AML-193 (cell line): ENCODE results near the gene BRAF.
"Not testable (repeated sequence)": the region's sequence is repeated elsewhere in the genome, so short reads cannot be mapped to it uniquely, and the experiment has no call there.

ENCODE experiments used
- DNase-seq, 2 experiments: peaks; one replicate each; lab custom pipeline; 2025; lab: John Stamatoyannopoulos, UW

The BRAF gene

DNA sequence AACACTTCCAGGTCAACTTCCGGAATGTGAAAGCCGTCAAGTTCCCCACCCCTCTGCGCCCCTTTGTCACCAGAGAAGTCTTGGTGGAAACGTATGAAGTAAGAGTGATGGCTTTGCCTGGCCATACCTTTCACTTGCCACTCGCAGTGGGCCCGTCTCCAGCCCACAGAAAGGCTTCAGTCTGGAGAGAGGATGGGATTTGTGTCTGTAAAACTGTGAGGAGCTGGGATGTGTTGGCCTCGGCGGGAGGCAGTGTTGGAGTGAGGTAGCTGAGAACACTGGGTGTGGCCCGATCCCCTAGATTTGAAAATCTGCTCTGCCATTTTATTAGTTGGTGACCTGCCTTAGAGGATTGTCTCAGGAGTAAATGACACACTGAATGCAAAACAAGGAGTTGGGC, 245.5 kb downstream of the BRAF start:
- no peak for DNase-seq

DNA sequence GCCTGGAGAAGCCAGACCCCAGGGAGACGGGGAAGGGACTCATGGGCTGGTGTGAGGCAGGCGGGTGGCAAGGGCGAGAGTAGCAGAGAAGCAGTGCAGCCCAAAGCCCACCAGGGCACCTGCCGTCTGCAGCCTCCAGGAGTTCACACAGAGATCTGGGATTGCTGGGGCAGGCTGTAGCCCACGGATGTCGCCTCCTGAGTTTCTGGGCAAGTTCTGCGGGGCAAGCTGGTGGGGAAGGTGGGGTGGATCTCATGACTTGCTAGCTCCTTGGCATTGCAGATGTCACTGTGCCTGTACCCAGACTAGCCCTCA, 246.0 kb downstream of the BRAF start:
- DNase-seq, result no peak

DNA sequence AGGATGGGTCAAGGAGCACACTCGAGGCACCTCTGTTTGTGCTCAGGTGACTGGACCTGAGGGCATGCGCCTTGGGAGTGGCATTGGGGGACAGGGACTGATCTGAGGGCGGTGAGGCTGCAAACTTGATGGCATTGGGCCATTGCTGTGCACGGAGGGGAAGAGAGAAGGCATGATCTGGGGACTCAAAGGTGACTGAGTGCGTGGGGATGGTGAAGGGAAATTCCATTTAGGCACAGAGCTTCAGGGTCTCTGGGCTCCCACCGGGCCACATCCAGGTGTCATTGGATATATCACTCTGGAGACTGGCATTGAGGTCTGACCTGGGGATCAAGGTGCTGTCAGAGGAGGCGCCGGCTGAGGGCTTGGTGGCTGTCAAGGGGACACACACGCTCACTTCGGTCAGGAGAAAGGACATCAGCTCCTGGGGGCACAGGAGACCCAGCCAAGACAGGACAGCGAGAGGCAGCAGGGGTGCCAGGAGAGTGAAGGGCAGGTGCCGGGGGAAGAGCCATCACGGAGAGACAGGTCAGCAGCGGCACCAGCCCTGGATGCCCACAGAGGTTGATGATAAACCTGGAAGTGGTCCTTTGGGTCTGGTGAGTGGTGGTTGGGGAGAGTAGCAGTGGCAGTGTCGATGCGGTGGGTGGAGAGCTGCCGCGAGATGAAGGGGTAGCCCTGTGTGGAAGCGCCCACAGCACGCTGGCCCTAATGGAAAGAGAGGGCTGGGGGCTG, 246.5 kb downstream of the BRAF start:
- no peak for DNase-seq

DNA sequence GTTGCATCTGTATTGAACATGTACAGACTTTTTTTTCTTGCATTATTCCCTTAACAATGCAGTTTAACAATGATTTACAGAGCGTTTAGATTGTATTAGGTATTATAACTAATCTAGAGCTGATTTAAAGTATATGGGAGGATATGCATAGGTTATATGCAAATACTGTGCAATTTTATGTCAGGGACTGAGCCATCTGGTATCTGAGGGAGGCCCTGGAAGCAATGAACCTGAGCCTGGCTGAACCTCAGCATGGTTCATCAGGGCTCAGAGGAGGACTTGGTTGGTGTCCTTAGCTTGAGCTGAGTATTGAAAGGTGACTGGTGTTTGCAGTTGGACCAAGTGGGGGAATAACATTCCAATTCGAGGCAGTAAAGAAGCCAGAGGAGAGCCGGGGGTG, 247.2 kb downstream of the BRAF start:
- no peak for DNase-seq

DNA sequence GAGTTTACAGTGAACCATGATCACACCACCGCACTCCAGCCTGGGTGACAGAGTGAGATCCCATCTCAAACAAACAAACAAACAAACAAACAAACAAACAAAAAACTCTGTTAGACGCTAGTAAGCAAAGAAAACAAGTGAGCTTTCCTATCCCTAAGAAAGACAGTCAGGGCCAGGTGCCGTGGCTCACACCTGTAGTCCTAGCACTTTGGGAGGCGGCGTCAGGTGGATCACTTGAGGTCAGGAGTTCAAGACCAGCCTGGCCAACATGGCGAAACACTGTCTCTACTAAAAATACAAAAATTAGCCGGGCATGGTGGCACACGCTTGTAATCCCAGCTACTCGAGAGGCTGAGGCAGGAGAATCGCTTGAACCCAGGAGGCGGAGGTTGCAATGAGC, 247.8 kb downstream of the BRAF start:
- DNase-seq, result not testable (repeated sequence)

DNA sequence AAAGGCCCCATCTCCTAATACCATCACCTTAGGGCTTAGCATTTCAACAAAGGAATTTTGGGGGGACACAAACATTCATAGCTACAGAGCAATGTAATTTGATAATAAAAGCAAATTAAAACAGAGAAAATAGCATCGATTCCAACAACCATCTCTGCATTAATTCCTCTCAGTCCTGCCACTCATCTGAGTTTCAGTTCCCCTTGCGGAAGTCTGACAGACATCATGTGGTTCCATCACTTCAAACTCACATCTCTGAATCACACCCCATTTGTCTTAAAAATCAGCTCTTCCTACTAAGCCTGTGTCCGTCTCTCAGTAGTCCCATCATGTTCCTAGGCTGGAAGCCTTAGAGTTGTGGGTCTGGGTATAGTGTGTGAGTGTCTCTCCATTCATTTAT, 248.4 kb downstream of the BRAF start:
- no peak for DNase-seq

DNA sequence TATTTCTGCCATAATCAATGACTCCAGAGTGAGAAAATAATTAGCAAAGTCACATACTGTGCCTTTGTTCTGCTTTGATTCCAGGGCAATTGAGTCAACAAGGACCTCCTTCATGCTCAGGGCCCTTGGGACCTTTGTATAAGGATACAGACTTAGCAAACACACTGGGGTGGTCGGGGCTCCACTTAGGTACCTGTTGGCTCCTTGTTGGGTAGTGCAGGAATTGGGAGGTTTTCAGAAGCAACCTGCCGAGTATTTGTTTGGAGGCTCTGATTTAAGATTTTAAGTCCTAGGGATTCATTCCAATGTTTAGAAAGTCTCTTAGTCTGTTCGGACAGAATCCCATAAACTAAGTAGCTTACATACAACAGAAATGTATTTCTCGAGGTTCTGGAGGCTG, 249.0 kb downstream of the BRAF start:
- DNase-seq, result no peak

DNA sequence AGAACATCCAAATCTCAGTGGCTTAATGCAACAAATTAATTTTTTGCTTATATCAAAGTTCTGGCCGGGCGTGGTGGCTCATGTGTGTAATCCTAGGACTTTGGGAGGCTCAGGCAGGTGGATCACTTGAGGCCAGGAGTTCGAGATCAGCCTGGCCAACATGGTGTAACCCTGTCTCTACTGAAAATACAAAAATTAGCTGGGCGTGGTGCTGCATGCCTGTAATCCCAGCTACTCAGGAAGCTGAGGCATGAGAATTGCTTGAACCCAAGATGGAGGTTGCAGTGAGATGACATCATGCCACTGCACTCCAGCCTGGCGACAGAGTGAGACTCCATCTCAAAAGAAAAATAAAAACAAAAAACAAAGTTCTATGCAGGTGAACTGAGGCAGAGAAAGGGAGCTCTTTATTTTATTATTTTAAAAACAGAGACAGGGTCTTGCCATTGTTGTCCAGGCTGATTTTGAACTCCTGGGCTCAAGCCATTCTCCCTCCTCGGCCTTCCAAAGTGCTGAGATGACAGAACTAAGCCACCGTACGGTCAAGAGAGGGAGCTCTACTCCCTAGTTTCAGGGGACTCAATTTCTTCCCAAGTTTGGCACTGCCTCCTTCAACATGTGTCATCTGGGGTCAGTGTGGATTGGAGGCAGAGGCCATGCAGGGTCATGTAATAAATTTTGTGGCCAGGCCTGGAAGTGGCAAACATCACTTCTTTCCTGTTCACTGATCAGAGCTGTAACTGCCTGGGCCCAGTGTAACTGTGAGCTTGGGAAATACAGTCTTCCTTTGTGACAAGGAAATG, 249.6 kb downstream of the BRAF start:
- peak; percentile 87 to 93 for DNase-seq

DNA sequence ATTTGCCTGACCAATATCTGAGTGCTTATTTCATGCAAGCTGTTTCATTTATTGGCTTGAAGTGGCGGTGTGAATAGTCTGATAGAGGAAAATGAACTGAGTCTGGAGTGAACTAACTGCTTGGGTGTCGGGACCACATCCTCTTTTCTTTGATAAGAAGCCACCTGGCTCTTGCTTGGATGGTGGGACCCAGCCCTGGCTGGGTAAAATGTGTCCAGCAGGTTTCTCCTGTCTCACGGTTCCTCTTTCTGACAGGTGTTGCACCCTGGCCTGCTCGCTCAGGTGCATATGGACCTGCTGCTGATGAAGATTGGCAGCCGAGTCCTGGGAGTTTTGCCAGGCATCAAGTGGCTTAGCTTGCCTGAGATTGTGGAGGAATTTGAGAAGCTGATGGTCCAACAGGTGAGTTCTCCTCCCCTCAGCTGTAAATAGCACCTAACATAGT, 250.4 kb downstream of the BRAF start:
- DNase-seq, result no peak

DNA sequence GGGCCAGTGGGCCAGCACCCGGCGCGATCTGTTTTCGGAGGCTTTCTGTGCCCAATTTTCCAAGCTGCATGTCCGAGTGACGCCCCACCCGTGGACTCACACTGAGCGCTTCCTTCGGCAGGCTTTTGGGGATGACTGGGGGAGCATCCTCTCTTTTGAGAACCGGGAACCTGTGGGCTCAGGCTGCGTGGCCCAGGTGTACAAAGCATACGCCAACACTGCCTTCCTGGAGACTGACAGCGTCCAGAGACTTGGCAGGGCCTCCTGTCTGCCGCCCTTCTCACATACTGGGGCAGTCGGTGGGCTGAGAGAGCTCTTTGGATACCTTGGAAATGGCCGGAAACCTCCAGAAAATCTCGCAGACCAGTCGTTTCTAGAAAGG, 251.0 kb downstream of the BRAF start:
- DNase-seq, result no peak

DNA sequence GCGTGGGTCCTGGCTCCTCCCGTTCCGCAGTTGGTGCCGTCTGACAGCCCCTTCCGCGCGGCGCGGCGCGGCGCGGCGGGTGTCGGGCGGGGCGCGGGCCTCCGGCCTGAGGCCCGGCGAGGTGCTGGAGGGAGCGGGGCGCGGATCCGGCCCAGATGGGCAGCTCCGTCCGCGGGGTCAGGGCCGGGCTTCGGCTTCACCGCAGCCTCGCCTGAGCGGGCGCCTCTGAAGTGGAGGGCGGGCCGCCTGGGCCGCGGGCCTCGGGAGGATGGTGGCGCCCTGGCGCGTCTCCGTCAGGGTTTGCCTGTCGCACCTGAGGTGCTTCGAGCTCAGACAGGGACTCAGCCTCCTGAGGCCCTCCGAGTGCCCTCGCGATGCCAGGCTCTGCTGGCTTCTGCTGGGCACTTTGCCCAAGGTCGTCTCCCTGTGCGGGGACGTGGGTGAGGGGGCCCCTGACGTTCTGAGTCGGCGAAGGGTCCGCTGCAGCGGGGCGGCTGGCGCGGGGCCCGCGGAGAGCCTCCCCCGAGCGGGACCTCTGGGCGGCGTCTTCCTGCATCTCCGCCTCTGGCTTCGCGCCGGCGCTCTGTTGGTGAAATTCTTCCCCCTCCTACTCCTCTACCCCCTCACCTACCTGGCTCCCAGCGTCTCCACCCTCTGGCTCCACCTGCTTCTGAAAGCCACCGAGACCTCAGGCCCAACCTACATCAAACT, 251.5 kb downstream of the BRAF start:
- no peak for DNase-seq

DNA sequence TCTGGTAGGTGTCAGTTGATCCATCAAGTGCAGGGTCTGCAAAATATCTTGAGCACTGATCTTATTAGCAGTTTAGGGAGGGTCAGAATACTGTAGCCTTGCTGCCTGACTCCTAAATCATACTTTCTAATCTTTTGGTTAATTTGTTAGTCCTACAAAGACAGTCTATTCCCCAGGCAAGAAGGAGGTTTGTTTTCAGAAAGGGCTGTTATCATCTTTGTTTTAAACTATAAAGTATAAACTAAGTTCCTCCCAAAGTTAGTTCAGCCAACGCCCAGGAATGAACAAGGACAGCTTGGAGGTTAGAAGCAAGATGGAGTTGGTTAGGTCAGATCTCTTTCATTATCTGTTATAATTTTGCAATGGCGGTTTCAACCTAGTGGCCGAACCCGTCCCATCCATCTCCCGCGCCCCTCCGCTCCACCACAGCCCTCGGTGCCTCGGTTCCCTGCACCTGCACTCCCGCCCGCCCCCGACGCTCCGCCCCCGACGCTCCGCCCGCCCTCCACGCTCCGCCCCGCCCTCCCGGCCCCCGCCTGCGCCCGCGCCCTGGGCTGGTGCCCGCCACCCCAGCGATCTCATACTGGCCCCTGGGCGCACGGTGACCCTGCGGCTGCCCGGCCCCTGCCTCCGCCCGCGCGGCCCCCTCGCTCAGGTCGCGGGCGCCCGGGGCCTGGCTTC, 252.2 kb downstream of the BRAF start, which contains the start of gene ADCK2:
ADCK2 (plus strand) TSS at position 564 of the 681 bp plus-strand sequence. CDS start 386 bp downstream, outside the sequence.
- peak in 1 of 2 experiments; percentile 32 for DNase-seq

DNA sequence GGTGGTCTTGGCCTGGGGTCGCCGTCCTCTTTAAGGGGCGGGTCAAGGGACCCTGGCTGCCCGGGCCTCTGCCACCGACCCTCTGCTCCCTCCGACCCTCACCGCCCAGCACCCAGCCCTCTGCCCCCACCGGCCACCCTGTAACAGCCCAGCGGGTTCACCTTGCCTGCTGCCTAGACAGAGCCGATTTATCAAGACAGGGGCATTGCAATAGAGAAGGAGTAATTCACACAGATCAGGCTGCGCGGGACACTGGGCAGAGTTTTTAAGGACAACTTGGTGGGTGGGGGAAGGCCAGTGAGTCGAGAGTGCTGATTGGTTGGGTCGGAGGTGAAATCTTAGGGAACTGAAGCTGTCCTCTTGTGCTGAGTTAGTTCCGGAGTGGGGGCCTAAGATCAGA, 252.8 kb downstream of the BRAF start:
- DNase-seq, result no peak

DNA sequence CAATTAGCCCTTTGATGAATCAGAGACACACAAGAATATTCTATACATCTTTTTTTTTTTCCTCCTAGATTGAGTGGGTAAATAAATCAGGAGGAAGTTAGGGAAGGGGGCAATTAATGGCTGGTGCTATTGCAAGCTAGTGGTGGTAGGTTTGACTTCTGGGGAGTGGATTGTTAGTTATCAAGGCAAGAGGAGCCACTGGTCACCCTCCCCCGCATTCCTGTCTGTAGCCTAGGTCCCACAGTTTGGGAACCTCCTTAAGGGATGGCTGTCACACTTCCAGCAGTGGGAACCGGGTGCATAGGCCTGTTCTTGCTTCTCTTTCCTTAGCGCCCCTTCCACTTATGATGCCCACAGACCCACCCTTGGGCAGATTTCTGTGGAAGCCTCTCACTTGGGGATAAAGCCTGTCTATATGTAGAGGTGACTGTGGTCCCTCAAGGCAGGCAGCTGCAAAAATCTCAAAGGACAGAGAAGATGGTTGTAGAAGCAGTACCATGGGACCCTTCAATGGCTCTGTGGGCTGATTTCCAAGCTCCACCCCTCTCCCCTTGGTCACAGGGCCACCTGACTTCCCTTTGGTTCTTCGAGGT, 254.3 kb downstream of the BRAF start:
- no peak for DNase-seq

DNA sequence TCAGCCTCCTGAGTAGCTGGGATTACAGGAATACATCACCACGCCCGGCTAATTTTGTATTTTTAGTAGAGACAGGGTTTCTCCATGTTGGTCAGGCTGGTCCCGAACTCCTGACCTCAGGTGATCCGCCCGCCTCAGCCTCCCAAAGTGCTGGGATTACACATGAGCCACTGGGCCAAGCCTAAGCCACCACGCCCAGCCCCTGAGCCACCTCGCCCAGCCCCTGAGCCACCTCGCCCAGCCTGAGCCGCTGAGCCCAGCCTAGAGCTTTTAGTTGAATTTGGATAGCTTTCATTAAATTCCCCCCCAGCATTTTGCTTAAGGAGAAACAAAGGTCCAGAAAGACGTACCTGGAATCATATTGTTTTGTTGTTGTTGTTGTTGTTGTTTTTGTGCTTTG, 254.9 kb downstream of the BRAF start:
- DNase-seq, result not testable (repeated sequence)

DNA sequence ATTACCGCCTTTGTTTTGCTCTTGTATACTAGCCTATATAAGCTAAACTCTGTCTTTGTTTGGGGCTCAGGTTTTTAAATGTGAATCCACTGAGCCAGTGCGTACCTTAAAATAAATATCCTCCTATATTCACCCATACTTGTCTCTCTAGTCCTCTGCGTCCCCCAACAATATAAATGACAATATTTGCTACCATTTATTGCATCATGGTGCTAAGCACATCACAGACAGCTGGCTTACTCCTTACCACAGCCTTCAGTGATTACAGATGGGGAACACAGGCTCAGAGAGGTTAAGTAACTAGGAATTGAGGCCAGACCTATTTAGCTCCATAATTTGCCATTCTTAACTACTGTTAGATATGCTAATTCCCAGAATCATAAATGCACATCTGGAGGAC, 255.4 kb downstream of the BRAF start:
- DNase-seq, result no peak
